NCI-H82 treated with DMSO at 0.1 percent for 48 hours (cell line): ENCODE data around the gene ST8SIA1.
"Not testable (repeated sequence)": the region's sequence is repeated elsewhere in the genome, so short reads cannot be mapped to it uniquely, and the experiment has no call there.

Experiments used
- DNase-seq: peaks from one replicate; lab custom pipeline; 2025; ENCODE audit not compliant: unreplicated experiment; lab: John Stamatoyannopoulos, UW

ST8SIA1 gene

GRCh38 chr12:22180705-22181104 lies 153.8 kb downstream of the ST8SIA1 start:
- no peak for DNase-seq

GRCh38 chr12:22173177-22173576 lies 161.3 kb downstream of the ST8SIA1 start:
- no peak for DNase-seq

- no peak for DNase-seq
Measured at GRCh38 chr12:22172501-22172900, 162.0 kb downstream of the ST8SIA1 start.

GRCh38 chr12:22169376-22169775 lies 165.1 kb downstream of the ST8SIA1 start:
- no peak for DNase-seq

- no peak for DNase-seq
Measured at GRCh38 chr12:22164139-22164538, 170.4 kb downstream of the ST8SIA1 start.

- DNase-seq: no peak
Measured at GRCh38 chr12:22163594-22163993, 170.9 kb downstream of the ST8SIA1 start.

GRCh38 chr12:22160396-22161003 lies 174.0 kb downstream of the ST8SIA1 start:
- DNase-seq: no peak

- DNase-seq: not testable (repeated sequence)
Measured at GRCh38 chr12:22149286-22149685, 185.2 kb downstream of the ST8SIA1 start.

GRCh38 chr12:22146686-22147085 lies 187.8 kb downstream of the ST8SIA1 start:
- DNase-seq: not testable (repeated sequence)
